AG09319 (cell line): ENCODE measurements around the gene PKD1L1.

Experiments used
- DNase-seq: peaks from one replicate; pipeline ENCODE4 v3.0.0-alpha.2; 2010; ENCODE audit warnings: low read depth; ENCODE audit errors: extremely low read depth
- CTCF ChIP-seq: IDR thresholded peaks from 2 replicates; pipeline ENCODE4 v1.5.1; 2011; ENCODE audit warnings: low read depth, mild to moderate bottlenecking, inconsistent platforms, low read length, moderate library complexity

PKD1L1 gene

GRCh38 chr7:47875998-47876744 is 72.1 kb downstream of the PKD1L1 start:
- no peak for TF ChIP-seq CTCF
- no peak for DNase-seq

- no peak for TF ChIP-seq CTCF
- DNase-seq = no peak
These were observed 72.9 kb downstream of the PKD1L1 start for GRCh38 chr7:47875406-47875805.

GRCh38 chr7:47873762-47874161 is 74.5 kb downstream of the PKD1L1 start:
- no peak for TF ChIP-seq CTCF
- no peak for DNase-seq

DNA sequence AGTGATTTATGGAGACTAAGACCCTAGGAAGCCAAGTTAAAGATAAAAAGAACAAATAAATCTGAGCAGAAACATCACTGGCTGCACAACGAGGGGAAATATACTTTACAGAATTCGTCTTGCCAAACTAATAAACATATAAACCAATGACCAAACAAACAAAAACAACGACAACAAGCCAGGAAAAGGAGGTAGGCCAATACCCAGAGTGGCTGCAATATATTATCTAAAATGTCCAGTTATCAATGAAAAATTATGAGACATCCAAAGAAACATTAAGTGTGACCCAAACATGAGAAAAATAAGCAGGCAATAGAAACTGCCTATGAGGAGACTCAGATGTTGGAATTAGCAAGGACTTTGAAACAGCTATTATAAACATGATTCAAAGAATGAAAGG is 81.0 kb downstream of the PKD1L1 start:
- no peak for DNase-seq
- no peak for TF ChIP-seq CTCF

- no peak for DNase-seq
- TF ChIP-seq CTCF = no peak
These were observed 82.1 kb downstream of the PKD1L1 start for GRCh38 chr7:47866120-47866519.

GRCh38 chr7:47852330-47853245 is 95.7 kb downstream of the PKD1L1 start:
- DNase-seq = no peak
- TF ChIP-seq CTCF = peak; percentile 8; the same call in 1 of the 2 replicates

- no peak for TF ChIP-seq CTCF
- DNase-seq = no peak
These were observed 101.1 kb downstream of the PKD1L1 start for GRCh38 chr7:47847207-47847606.
